Peyer's patch (tissue), 4 donors: Measurements from ENCODE around the gene TNFSF15. TPM values are rescaled to one million over a fixed set of nuclear protein-coding genes. Genes with fewer than 3 reads are reported as not detected.
A peak's percentile ranks its signal among the peaks of the same experiment; 100 is the strongest.

Experiments used
- DNase-seq, 3 donors: peaks; one replicate each; pipeline ENCODE4 v3.0.0-alpha.2; 2017 to 2019
- H3K27ac ChIP-seq, 4 donors: fragments of 200-600 bp; sonication (generic); one replicate each; pipeline ENCODE4 v1.5.1; 2016 to 2019
- H3K27me3 ChIP-seq, 2 donors: fragments of 200-600 bp; sonication (generic); one replicate each; pipeline ENCODE4 v1.5.1; 2019
- H3K36me3 ChIP-seq, 3 donors: fragments of 200-600 bp; sonication (generic); one replicate each; pipeline ENCODE4 v1.5.1; 2016 to 2019
- H3K4me1 ChIP-seq, 4 donors: fragments of 200-600 bp; sonication (generic); one replicate each; pipeline ENCODE4 v1.5.1; 2016 to 2019
- H3K4me3 ChIP-seq, 4 donors: fragments of 200-600 bp; sonication (generic); 1 replicate in 3 of 4; 2 replicates in 1 of 4; pipeline ENCODE4 v1.5.1; 2016 to 2019; ENCODE audit warnings: mild to moderate bottlenecking in 1 of 4
- H3K9me3 ChIP-seq, 4 donors: fragments of 200-600 bp; sonication (generic); one replicate each; pipeline ENCODE4 v1.5.1; 2016 to 2019; ENCODE audit warnings: mild to moderate bottlenecking in 1 of 4
- CTCF ChIP-seq, 6 experiments: fragments of 450-650 bp in 4 of 6; fragments of 200-600 bp in 2 of 6; sonication (generic) in 1 of 6; IDR thresholded peaks; one replicate each; pipeline ENCODE4 v1.5.1; 2017 to 2019; ENCODE audit warnings: antibody characterized with exemption in 6 of 6, mild to moderate bottlenecking in 3 of 6, moderate library complexity in 1 of 6
- POLR2A ChIP-seq, 2 donors: fragments of 450-650 bp; IDR thresholded peaks; one replicate each; pipeline ENCODE4 v1.5.1; 2017; ENCODE audit warnings: antibody characterized with exemption in 2 of 2, mild to moderate bottlenecking in 2 of 2, moderate library complexity in 2 of 2
- total RNA-seq, 4 donors: library from RNA; depleted of rRNA; stranded (reverse); fragments of >200 nt; gene quantifications; one replicate each; pipeline ENCODE4 v1.1.0, GENCODE V29; 2016

TNFSF15 gene
- total RNA-seq, 4 donors from 2014 or later = 0.83 to 2.3 (median 1.6) TPM

GRCh38 chr9:114804505-114804904 is 1.3 kb downstream of the TNFSF15 start:
- Histone ChIP-seq H3K4me3 (peak overlapping the region in 2 of 4 donors; percentile 4 to 24), H3K4me1 (peaks cover 5 to 38% (median 14%) of the 10 kb centered on the region in 4 donors), H3K9me3 (no peaks in the 10 kb centered on the region), H3K27ac (peak overlapping the region in 2 of 4 donors; percentile 48 to 73), H3K36me3 (no peaks in the 10 kb centered on the region), H3K27me3 (no peaks in the 10 kb centered on the region)
- DNase-seq = peak in 2 of 3 donors; percentile 66 to 81
- TF ChIP-seq POLR2A (IDR thresholded peaks at IDR 0.05) (no peak), CTCF (IDR thresholded peaks at IDR 0.05) (no peak)

- Histone ChIP-seq H3K36me3 (no peaks in the 10 kb centered on the region), H3K9me3 (no peaks in the 10 kb centered on the region), H3K4me1 (peaks cover 5 to 38% (median 14%) of the 10 kb centered on the region in 4 donors), H3K4me3 (peak overlapping the region in 2 of 4 donors; percentile 4 to 24), H3K27me3 (no peaks in the 10 kb centered on the region), H3K27ac (peak overlapping the region in 2 of 4 donors; percentile 28 to 48)
- DNase-seq = no peak
- TF ChIP-seq POLR2A (IDR thresholded peaks at IDR 0.05) (no peak), CTCF (IDR thresholded peaks at IDR 0.05) (no peak)
Observed at GRCh38 chr9:114803479-114804265, 2.2 kb downstream of the TNFSF15 start.

- TF ChIP-seq POLR2A (IDR thresholded peaks at IDR 0.05) (no peak), CTCF (IDR thresholded peaks at IDR 0.05) (no peak)
- Histone ChIP-seq H3K4me1 (peaks cover 0 to 21% (median 0%) of the 10 kb centered on the region in 4 donors), H3K27me3 (no peaks in the 10 kb centered on the region)
Observed at GRCh38 chr9:114799925-114800324, 5.9 kb downstream of the TNFSF15 start.

GRCh38 chr9:114799441-114799840 is 6.4 kb downstream of the TNFSF15 start:
- no peaks in the 10 kb centered on the region for H3K36me3 ChIP-seq
- peak overlapping the region in 1 of 4 donors; percentile 25 for H3K27ac ChIP-seq
- no peaks in the 10 kb centered on the region for H3K9me3 ChIP-seq
- H3K4me1 ChIP-seq = peaks cover 0 to 16% (median 0%) of the 10 kb centered on the region in 4 donors
- TF ChIP-seq CTCF (IDR thresholded peaks at IDR 0.05) (no peak), POLR2A (IDR thresholded peaks at IDR 0.05) (no peak)
- H3K27me3 ChIP-seq = no peaks in the 10 kb centered on the region
- DNase-seq = no peak
- H3K4me3 ChIP-seq = no peak overlapping the region

More at GRCh38 chr9:114799925-114800324, 5.9 kb downstream of the TNFSF15 start:
- no peak for DNase-seq
- H3K4me3 ChIP-seq = no peak overlapping the region
- H3K27ac ChIP-seq = peak overlapping the region in 1 of 4 donors; percentile 25
- no peaks in the 10 kb centered on the region for H3K36me3 ChIP-seq
- no peaks in the 10 kb centered on the region for H3K9me3 ChIP-seq

GRCh38 chr9:114798780-114799427 is 6.9 kb downstream of the TNFSF15 start:
- Histone ChIP-seq H3K4me1 (peaks cover 0 to 11% (median 0%) of the 10 kb centered on the region in 4 donors), H3K9me3 (no peaks in the 10 kb centered on the region), H3K36me3 (no peaks in the 10 kb centered on the region), H3K27ac (peak overlapping the region in 2 of 4 donors; percentile 22 to 31), H3K27me3 (no peaks in the 10 kb centered on the region), H3K4me3 (no peak overlapping the region)
- no peak for DNase-seq
- TF ChIP-seq POLR2A (IDR thresholded peaks at IDR 0.05) (no peak), CTCF (IDR thresholded peaks at IDR 0.05) (no peak)
